GM18873 (cell line): ENCODE measurements around the gene CCDC93.

Experiments used
- ATAC-seq: cut with Tn5 transposase; IDR thresholded peaks from one replicate; pipeline ENCODE4 v1.9.1; 2021; ENCODE audit warnings: mild to moderate bottlenecking, moderate library complexity, moderate number of reproducible peaks; ENCODE audit not compliant: unreplicated experiment, low FRiP score

CCDC93 gene

DNA sequence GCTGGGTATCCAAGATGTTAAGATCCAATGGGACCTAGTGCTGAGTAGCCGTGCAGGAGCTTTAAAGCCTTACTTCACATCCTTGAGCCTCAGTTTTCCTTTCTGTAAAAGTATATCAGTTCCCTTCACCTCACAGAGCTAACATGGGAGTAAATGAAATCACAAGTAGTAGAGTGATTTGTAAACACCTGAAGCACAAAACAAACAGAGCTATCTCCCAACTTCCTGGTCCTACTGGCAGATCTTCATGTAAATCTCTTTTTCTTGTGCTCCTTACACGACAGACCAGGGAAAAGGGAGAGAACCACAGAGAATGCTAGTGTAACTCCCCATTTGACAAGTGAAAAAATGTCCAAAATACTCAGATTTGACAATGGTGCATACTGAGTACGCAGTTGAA is 17.3 kb downstream of the CCDC93 start:
- ATAC-seq: no peak

DNA sequence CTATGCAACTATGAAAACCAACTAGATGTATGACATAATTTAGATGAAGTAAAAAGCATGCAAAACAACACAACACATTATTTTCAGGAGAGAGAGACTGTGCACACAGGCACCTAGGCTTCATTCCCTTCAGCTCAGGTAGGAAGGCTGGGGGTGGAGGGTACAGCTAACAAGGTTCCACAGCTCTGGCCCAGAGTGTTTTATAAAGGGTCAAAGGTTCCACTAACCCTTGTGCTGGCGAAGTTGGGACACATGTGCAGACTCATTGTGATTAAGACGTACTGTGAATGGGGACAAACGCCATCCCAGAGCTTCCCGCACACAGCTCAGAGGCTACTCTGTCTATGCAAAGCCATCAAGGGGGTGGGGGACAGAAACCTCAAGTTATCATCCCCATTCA is 19.1 kb downstream of the CCDC93 start:
- ATAC-seq: no peak

DNA sequence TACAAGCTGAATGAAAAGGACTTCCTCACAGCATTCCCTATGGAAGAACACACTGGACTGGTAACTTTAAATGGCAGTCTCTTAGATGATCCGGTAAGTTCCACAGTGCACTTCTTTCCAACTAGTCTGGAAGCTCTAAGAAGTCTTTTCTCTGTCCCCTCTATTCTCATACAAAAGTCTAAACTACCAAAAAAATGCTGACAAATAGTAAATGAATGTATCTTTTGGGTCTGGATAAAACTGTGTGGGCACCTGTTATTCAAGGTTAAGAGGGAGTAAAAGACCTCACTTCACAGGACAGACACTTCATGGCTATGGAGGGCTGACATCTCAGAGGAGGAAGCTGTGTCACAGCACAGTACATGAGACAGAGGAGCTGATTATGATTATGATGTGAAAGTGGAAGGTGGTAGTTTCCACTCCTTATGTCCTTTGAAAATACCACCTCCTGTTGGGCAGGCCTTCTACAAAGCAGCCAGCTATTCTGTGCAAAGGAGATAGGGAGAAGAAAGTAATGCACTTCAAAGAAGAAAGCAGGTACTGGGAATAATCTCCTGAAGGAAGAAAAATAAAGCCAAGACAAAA is 23.9 kb downstream of the CCDC93 start:
- ATAC-seq: no peak

DNA sequence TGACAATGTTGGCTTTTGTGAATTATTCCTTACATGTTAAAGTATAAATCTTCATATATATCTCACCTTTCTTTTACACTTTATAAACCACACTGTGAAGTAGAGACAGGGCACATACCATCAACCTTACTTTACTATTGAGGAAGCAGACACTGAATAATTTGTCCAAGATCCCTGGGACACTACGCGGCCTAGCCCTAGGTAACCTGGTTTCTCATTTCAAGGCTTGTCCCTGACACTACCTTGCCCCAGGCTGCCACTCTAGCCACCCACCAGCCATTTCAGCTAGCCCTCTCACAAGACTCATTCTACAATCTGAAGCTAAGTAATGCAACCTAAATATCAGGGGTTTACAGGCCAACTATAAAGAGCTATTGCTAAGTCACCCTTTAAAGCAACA is 26.7 kb downstream of the CCDC93 start:
- ATAC-seq: no peak

DNA sequence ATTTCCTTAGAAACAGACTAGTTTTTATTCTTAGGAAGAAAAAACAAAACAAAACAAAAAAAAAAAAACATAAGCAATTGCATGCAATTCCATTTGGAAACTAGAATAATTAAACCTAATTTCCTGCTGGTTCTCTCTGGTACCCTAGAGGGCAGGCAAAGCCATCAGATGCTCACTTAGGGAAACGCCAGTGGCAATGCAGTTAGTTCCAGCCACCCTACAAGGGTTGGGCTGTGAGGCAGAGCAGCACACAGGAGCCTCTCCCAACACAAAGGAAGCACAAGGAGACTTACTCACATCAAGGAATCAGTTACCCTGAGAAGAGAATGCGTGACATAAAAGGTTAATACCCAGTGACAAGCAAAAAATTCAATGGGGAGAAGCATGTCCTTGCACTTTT is 28.8 kb downstream of the CCDC93 start:
- no peak for ATAC-seq

DNA sequence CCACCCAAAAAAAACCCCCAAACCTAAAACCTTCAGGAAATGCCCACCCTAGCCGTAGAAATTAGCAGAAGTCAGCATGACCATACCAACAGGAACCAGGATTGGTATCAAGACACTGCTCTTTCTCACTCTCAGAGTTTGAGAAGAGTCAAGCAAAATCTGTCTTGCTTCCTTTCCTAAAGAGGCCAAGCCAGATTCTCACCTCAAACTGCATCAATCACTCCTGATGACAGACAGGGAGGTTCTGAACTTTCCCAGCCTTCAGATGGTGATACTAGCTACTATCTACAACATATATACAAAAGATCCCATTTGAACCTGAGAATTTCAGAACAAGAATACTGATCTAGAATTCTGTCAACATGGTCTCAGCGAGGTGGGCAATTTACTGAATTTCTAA is 29.7 kb downstream of the CCDC93 start:
- ATAC-seq: no peak

DNA sequence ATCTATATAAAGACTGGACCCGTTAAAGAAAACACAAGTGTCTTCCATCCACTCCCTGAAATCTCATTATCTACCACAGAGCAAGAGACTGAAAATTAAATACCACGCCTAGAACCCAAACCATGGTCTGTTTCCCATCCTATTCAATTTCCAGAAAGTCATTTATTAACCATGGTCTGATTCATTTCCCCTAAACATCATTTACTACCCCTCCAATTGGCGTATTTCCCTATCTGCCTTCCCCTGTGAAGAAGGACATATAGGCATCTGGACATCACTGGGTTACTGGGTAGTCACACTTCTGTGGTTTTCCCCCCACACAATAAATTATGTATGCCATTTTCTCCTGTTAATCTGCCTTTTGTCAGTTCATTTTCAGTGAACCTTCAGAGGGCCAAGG is 30.8 kb downstream of the CCDC93 start:
- no peak for ATAC-seq

DNA sequence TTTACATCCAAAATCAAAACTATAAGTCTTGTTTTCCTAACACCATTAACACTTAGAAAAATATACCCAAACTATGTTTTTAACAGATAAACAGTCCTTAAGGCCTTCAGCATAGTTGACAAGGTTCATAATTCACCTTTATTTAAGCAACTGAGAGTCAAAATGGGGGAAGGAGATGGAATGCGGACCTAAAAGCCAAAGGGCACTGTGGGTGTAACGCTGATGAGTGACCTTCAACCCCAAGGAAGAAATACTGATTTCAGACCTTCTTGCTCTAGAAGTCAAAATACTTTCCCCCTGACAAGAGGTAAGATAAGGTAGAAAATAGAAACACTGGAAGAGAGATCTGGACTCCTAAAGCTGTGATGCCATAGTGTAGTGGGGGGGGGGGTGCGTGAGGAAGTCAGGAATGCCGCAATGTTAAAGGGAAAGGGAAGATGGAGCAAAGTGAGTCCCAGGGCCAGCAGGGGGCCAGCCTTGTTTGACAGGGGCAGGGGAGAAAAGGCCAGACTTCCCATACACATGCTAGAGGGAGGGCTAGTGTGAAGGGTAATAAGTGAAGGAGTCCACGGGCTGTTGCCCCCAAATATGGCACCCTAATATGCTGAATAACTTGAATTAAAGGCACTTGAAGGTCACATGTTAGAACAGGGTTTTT is 31.4 kb downstream of the CCDC93 start:
- ATAC-seq: no peak

DNA sequence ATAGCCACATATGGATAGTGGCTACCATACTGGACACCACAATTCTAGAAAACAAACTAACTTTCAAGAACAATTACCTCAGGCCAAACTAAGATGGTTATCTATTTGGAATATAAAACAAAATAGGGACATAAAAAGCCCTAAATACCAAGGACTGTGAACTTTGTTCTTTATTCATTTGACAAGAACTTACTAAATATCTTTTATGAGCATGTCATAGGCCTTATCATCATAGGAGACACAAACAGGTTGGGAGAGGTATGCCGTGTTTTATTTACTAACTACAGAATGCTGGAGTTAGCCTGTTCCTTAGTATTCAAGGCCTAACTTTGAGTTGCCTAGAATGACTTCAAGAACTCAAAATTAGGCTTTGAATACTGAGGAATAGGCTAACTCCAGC is 32.1 kb downstream of the CCDC93 start:
- ATAC-seq: no peak

DNA sequence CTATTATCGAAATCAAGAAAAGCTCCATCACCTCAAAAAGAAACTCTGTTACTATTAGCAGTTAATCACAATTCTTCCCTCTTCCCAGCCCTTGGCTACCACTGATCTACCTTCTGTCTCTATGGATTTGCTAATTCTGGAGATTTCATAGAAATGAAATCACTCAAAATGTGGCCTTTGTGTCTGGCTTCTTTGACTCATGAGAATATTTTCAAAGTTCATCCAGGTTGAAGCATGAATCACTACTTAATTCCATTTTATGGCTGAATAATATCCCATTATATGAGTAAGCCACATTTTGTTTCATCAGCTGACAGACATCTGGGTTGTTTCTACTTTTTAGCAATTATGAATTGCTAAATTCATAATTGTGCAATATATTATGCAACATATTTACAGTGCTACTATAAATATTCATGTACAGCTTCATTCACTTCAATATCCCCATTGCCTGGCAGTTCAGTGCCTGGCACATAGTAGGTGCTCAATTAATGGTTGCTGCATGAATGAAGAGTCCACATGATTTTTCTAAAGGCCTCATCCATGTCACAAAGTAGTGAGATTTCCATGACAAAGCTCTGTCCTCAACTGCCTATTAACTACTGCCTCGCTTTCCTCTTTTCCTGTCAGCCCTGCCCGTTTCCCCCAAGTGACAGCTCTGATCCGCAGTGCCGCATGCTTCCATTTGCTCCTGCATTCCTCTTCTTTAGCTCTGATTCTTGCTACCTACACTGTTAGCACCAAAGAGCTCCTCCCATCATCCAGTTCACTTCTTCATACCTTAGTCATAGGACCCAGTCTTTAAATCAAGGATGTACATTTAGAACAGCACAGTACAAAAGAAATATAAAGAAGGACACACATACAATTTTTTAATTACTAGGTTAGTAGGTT is 32.8 kb downstream of the CCDC93 start:
- no peak for ATAC-seq

DNA sequence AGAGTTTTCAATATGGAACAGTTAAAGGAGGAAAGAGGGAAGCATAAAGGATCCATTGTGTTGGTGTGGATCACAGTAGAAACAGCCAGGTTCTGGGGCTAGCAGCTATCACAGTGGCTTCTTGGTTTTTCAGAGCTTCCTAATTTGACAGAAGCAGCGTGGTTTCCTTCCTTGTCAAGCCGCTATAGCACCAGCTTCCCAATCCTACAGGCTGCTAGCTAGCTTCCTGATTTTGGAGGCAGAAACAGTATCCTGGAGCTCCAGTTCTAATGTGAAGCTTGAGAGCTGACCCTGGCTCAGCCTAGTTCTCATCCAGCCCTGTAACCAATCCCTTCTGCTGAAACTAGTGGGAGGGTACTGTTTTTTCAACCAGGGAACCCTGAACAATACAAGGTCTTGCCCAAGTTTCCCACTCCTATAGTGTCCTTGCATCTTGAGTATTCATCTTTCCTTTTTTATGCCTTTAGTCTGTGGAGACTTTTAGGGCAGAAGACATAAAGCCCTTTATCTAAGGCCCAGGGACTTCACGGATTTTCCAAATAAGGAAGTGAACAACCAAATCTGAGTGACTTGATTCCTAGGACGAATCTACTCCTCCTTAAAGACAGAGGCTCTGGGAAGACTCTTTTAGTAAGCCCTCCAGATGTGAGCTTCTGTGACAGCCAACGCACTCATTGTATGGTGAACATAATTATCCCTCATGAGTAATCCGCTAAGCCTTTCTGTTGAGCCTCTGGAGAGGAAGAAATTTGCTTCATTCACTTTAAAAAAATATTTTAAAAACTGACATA is 33.8 kb downstream of the CCDC93 start:
- no peak for ATAC-seq

DNA sequence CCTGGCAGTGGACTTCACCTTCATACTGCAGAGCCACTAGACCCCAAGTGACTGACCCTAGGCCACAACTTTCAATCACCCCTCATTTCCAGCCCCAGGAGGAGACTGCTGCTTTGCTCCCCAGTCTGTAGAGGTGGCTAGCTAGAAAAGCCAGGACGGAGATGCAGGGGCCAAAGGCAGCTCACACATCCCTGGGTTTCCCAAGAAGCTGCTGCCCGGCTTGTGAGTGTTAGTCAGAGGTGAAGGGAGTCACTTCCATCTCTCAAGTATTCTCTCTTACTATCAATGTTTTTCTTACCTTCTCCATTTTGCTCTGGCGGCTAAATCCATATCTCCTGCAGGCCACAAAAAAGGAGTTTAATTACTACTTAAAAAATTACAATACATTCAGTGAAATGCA is 36.2 kb downstream of the CCDC93 start:
- ATAC-seq: no peak

DNA sequence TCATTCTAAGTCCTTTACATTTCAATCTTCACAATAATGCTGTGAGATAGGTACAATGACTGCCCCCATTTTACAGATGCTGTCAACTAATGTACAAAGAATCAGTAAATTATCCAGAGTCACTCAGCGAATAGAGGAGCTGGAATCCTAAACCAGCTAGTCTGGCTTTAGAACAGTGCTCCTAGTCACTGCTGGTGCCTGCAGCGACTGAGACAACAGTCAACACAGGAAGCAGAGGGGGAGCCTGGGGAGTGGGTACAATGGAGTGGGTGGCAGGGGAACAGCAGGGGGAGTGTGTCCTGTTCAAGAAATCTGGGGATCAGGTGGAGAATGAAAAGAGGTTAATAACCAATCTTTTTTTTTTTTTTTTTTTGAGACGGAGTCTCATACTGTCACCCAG is 37.3 kb downstream of the CCDC93 start:
- ATAC-seq: no peak

DNA sequence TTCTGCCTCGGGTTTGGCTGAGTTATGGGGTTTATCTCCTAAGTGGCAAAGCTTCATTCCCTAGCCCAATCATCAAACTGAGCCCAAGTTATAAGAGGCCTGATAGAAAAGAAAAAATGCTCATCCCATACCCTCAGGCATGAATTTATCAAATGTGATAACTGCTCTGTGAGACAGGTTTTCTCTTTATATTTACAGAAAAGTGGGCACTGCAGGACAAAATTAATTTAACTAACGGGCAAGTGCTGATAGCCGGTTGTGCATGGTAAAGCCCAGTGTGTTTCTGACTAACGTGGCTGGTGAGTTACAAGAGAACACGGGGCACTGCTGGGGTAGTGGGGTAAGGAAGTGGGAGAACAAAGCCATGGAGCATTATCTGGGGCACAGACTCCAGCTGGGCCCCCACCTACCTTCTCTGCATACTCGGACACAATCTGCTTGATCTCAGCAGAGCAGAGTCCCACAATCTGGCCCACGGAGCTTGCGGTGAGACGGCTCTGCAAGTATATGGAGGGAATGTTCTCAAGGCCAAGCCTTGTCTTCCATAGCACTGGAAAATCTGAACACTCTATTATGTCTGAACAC is 40.3 kb downstream of the CCDC93 start:
- no peak for ATAC-seq

DNA sequence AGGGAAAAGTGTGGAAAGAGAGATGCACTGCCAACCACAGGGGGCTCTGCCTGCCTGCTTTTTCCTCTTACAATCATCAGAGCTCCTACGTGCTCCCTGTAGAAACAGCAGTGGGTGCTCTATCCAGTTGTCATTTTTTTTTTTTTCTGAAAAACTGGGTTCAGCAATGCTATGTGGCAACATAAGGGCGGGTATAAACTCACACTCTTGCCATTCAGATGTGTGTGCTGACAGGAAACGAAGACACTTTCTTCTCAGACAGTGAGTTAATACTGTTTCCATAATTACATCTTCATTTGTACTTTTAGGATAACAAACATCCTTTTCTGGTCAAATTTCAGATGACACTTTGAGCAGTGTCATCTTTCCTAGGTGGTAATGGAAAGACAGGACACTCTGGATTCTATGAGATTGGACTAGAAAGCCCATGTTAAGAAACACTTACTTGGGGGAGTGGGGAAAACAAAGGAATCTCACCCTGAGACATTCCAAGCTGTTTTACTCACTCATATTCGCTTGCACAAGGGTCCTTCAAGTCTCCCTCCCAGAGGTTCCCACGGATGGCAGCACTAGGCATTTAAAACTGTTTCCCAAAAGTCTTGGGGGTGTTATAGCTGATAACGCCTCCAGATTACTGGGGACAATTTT is 41.3 kb downstream of the CCDC93 start:
- no peak for ATAC-seq

DNA sequence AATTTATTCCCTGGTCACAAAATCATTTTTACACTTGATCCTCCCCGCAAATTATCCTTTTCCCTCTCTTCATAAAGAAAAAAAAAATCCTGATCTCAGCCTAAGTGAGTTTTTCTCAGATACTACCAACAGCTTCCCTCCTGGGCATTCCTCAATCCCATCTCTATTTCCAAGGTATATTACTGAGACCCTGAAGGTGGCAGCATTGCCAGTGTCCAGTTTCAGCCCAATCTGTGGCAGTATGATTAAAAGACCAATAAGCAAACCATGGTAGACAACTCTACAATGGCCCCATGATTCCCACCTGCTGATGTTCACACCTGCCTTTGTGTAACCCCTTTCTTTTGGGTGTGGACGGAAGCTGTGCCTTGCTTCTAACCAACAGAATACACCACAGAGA is 45.1 kb downstream of the CCDC93 start:
- no peak for ATAC-seq

DNA sequence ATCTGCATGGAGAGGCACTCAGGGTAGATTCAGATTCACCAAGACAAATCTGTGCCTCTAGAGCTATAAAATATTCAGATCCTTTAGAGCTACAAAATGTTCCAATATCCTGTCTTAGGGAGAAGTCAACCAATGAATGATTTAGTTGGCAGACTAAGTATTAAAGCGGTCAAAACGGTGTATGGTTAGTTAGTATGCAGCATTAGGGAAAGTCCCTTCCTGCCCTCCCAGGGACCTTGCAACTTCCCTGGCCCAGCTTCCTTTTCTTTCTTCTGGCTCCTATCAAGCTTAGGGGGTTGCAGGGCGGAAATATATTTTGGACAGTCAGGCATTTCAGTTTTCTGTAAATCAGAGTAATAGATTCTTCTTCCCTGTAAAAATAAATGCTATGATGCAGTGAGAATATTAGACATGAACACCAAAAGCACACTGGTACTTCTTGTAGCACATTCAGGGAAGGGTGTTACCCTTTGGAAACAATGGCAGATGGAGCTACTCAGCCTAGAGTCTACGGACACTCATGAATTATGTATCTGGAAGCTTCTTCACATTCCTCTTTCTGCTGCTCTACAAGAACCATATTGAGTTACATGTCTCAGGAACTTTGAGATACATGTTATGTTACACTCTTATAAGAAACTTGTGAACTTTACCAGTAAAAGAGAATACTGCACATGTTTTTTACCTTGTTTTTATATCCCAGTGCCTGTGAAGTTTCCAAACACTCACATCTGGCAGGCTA is 45.7 kb downstream of the CCDC93 start:
- no peak for ATAC-seq

DNA sequence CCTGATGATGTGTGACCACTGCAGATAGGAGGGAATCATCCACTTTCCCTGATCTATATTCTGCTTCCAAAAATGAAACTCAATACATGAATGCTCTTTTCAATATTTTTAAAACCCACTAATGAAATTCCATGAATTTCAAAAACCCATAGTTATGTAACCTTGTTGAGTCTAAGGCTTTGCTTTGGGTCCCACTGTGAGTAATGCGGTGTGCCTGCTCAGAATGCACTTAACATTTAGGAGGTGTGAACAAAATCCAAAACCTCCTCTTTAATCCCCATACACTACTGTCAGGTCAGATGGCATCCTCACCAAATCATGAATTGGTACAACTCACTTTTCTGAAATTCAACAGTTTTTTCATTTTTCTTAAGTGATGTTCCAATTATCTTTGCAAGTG is 50.4 kb downstream of the CCDC93 start:
- ATAC-seq: no peak

DNA sequence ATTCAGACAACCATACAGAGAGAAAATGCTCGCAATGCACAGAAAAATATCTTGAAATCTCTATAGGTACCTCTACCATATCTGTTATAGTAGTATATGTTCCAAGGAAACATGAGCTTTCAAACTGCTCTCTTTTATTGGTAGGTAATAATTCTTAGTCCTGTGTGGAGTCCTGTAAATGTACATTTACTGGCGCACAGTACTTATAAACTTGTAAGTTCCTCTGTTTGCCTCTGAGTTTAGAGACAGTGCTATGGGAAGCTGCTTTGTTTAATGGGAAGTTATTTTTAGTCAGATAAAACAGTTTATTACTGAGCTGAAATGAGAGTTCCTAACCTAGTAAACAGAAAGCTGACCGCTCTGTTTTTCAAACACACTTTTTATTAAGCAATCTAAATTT is 52.7 kb downstream of the CCDC93 start:
- ATAC-seq: no peak
